Stimulated activated CD8-positive, alpha-beta memory T cell treated with anti-CD3 and anti-CD28 coated beads, Interleukin-4, amount 100 ng/mL, for 1 hour (primary cell): ENCODE measurements around the gene TMIE.
A peak's percentile ranks its signal among the peaks of the same experiment; 100 is the strongest.
"Not testable (repeated sequence)": the region's sequence is repeated elsewhere in the genome, so short reads cannot be mapped to it uniquely, and the experiment has no call there.

Source experiments
- DNase-seq, 2 donors: peaks; one replicate each; pipeline ENCODE4 v3.0.0-alpha.2; 2020; ENCODE audit warnings: low read depth in 2 of 2, low spot score in 1 of 2

TMIE gene

GRCh38 chr3:46684891-46685290 is 16.3 kb upstream of the TMIE start:
- DNase-seq = no peak

- DNase-seq = no peak
Measured at GRCh38 chr3:46685446-46685845, 15.7 kb upstream of the TMIE start.

GRCh38 chr3:46690798-46691197 is 10.4 kb upstream of the TMIE start:
- no peak for DNase-seq

- no peak for DNase-seq
Measured at GRCh38 chr3:46692566-46692990, 8.6 kb upstream of the TMIE start.

GRCh38 chr3:46693038-46693891 is 7.9 kb upstream of the TMIE start, which contains the start of gene ALS2CL:
Gene ALS2CL, minus strand, starts transcription at chr3:46693679. Its CDS starts 4,239 bp downstream, at chr3:46689440.
- peak; percentile 31 to 42 for DNase-seq

GRCh38 chr3:46693892-46694226 is 7.3 kb upstream of the TMIE start:
- DNase-seq = no peak

- no peak for DNase-seq
Measured at GRCh38 chr3:46694520-46694919, 6.7 kb upstream of the TMIE start.

- DNase-seq = no peak
Measured at GRCh38 chr3:46695177-46695961, 5.8 kb upstream of the TMIE start.

- DNase-seq = no peak
Measured at GRCh38 chr3:46695962-46696894, 5.0 kb upstream of the TMIE start.

GRCh38 chr3:46699676-46700523 is 1.3 kb upstream of the TMIE start:
- no peak for DNase-seq

GRCh38 chr3:46700772-46701171 is 420 bp upstream of the TMIE start:
- no peak for DNase-seq

GRCh38 chr3:46702246-46703012 is 1.2 kb downstream of the TMIE start:
- DNase-seq = no peak

GRCh38 chr3:46703013-46703520 is 1.9 kb downstream of the TMIE start:
- DNase-seq = no peak

- DNase-seq = not testable (repeated sequence)
Measured at GRCh38 chr3:46704346-46704745, 3.2 kb downstream of the TMIE start.

GRCh38 chr3:46705022-46705530 is 3.9 kb downstream of the TMIE start:
- peak in 1 of 2 donors; percentile 36 for DNase-seq

GRCh38 chr3:46705751-46706552 is 4.8 kb downstream of the TMIE start:
- no peak for DNase-seq

- DNase-seq = no peak
Measured at GRCh38 chr3:46706771-46707582, 5.8 kb downstream of the TMIE start.
